K562 (cell line): ENCODE data around the gene CMIP. TPM values are rescaled to one million over a fixed set of nuclear protein-coding genes. Genes with fewer than 3 reads are reported as not detected.
A peak's percentile ranks its signal among the peaks of the same experiment; 100 is the strongest.

ENCODE experiments used
- ATF1 ChIP-seq, 2 experiments: fragments of 450-650 bp in 1 of 2; IDR thresholded peaks; 2 replicates each; pipeline ENCODE4 v1.6.1; 2016; ENCODE audit warnings: missing compliant biosample characterization in 1 of 2, missing genetic modification characterization in 1 of 2
- GABPA ChIP-seq: fragments of 200-800 bp; sonication (Bioruptor generic); conservative IDR thresholded peaks from 2 replicates; pipeline ENCODE4 v1.6.1; 2016; ENCODE audit warnings: low read depth, missing genetic modification characterization, missing compliant biosample characterization
- HDAC6 ChIP-seq: IDR thresholded peaks from 2 replicates; pipeline ENCODE4 v1.6.1; 2012; ENCODE audit warnings: low read depth, mild to moderate bottlenecking, control low read depth, inconsistent platforms, low read length, moderate library complexity
- JUNB ChIP-seq: fragments of 450-650 bp; formaldehyde crosslinking; conservative IDR thresholded peaks from 2 replicates; pipeline ENCODE4 v1.4.0; 2020; ENCODE audit warnings: mild to moderate bottlenecking
- MAZ ChIP-seq, 2 experiments: fragments of 450-650 bp in 1 of 2; sonication (generic) in 1 of 2; formaldehyde crosslinking; IDR thresholded peaks in 1 of 2; conservative IDR thresholded peaks in 1 of 2; 2 replicates each; pipeline versions ENCODE4 v1.4.0 to v1.5.0; 2020; ENCODE audit warnings: mild to moderate bottlenecking in 1 of 2, missing genetic modification reagents in 1 of 2
- MECOM ChIP-seq: fragments of 250-450 bp; sonication (Bioruptor Pico); IDR thresholded peaks from 2 replicates; pipeline ENCODE4 v1.8.0; 2022; ENCODE audit warnings: inconsistent platforms
- NCOR1 ChIP-seq: fragments of 450-650 bp; IDR thresholded peaks from 2 replicates; pipeline ENCODE4 v1.6.1; 2016; ENCODE audit warnings: mild to moderate bottlenecking, moderate library complexity
- NFIX ChIP-seq: fragments of 250-450 bp; sonication (Bioruptor Pico); IDR thresholded peaks from 2 replicates; pipeline ENCODE4 v1.4.0; 2020; ENCODE audit warnings: low read depth, mild to moderate bottlenecking, moderate library complexity
- NR2C2 ChIP-seq, 2 experiments: fragments of 200-800 bp in 1 of 2; sonication (Bioruptor generic) in 1 of 2; sonication (generic) in 1 of 2; formaldehyde crosslinking in 1 of 2; IDR thresholded peaks; 2 replicates each; pipeline versions ENCODE4 v1.6.1 to v1.8.0; 2016 to 2022; ENCODE audit warnings: mild to moderate bottlenecking in 1 of 2, missing compliant biosample characterization in 1 of 2, missing genetic modification characterization in 1 of 2, missing genetic modification reagents in 1 of 2
- NRF1 ChIP-seq, 2 experiments: fragments of 450-650 bp; IDR thresholded peaks in 1 of 2; conservative IDR thresholded peaks in 1 of 2; 2 replicates each; pipeline ENCODE4 v1.6.1; 2014; ENCODE audit warnings: mild to moderate bottlenecking in 2 of 2
- RBM22 ChIP-seq: fragments of 200-400 bp; formaldehyde crosslinking; IDR thresholded peaks from 2 replicates; pipeline ENCODE4 v1.6.1; 2018; ENCODE audit warnings: low read length, low read depth; ENCODE audit not compliant: poor library complexity, severe bottlenecking
- SIN3B ChIP-seq: fragments of 450-650 bp; IDR thresholded peaks from 2 replicates; pipeline ENCODE4 v1.6.1; 2017; ENCODE audit warnings: low read depth, mild to moderate bottlenecking, moderate library complexity
- TBP ChIP-seq: optimal IDR thresholded peaks from 2 replicates; pipeline ENCODE3; 2011; ENCODE audit warnings: low read depth, low read length, improper control_type of control experiment
- ZBED1 ChIP-seq: IDR thresholded peaks from 2 replicates; pipeline ENCODE4 v1.6.1; 2014
- ZNF232 ChIP-seq: sonication (generic); formaldehyde crosslinking; IDR thresholded peaks from 2 replicates; pipeline ENCODE4 v1.8.0; 2022; ENCODE audit warnings: mild to moderate bottlenecking, missing genetic modification reagents
- polyA plus RNA-seq, 8 experiments: library from polyadenylated mRNA; depleted of rRNA in 4 of 8; stranded (reverse) in 5 of 8; unstranded in 3 of 8; fragments of >200 nt; fragmentation: Nextera tagmentation in 2 of 8; fragmentation: Illumina TruSeq in 1 of 8; extraction: Ambion mirVana in 2 of 8; extraction: Trizol in 1 of 8; gene quantifications; 2 replicates each; pipeline versions ENCODE4 v1.2.1 to v1.2.3, GENCODE V29; 2011 to 2014; ENCODE audit warnings: inconsistent platforms in 1 of 8, missing spikeins in 1 of 8
- total RNA-seq, 7 experiments: library from RNA; depleted of rRNA in 6 of 7; stranded (reverse); fragments of >200 nt in 6 of 7; fragmentation: Illumina TruSeq in 2 of 7; extraction: Trizol in 2 of 7; gene quantifications; 2 replicates each; pipeline versions ENCODE4 v1.2.1 to v1.2.3, GENCODE V29; 2011 to 2021; ENCODE audit warnings: low replicate concordance in 1 of 7
- TF ChIP-seq, protein P1 (sequence below): fragments of 450-650 bp; IDR thresholded peaks from 2 replicates; pipeline ENCODE4 v1.6.1; 2018; ENCODE audit not compliant: partially characterized antibody
- TF ChIP-seq, protein P2 (sequence below): fragments of 150-350 bp; conservative IDR thresholded peaks from 2 replicates; pipeline ENCODE4 v1.6.1; 2014; ENCODE audit warnings: low read length
- TF ChIP-seq, protein P3 (sequence below), 2 experiments: fragments of 450-650 bp in 1 of 2; IDR thresholded peaks; 2 replicates each; pipeline ENCODE4 v1.6.1; 2011 to 2017; ENCODE audit warnings: low read depth in 2 of 2, antibody characterized with exemption in 1 of 2, borderline replicate concordance in 1 of 2, low read length in 1 of 2, mild to moderate bottlenecking in 1 of 2, mixed read lengths in 1 of 2; ENCODE audit not compliant: control insufficient read depth in 1 of 2

Gene CMIP
- total and polyA plus RNA-seq, 9 of the 15 experiments (the other 6 are each of a cell fraction or from before 2014, with no cell fraction given): 0.94 to 82.5 (median 10.3) TPM

DNA sequence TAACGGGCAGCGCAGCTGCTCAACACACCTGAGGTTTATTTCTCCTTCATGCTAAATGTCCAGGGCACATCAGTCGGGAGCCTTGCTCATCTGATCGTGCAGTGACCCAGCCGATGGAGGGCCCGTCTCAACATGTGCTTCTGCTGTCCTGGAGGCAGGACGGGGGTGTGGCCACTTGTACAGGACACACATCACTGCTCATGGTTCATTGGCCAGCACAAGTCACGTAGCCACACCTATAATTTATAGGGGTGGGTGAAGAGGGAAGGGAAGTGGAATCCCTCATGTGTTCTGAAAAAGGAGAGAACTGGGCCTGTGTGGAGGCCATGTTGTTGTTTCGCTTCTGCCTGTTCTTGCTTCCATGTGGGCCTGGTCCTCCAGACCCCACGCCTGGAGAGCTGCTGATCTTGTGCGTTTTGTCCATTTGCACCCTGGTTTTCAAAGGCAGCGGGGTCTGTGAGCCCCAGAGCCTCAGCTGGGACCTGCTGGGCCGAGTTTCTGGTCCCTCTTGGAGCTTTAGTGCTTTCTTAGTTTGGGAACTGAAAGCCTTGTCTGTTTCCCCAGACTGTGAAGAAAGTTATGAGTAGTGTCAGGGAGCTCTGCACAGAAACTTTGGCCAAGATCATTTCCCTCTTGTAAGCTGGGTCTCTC, 60.5 kb downstream of the CMIP start (continued):
- TF ChIP-seq NR2C2 (CRISPR knock-in tag; IDR thresholded peaks at IDR 0.05): no peak
- no peak for TF ChIP-seq NR2C2 (tag; IDR thresholded peaks at IDR 0.05)
- no peak for TF ChIP-seq MAZ (CRISPR knock-in tag; conservative IDR thresholded peaks at IDR 0.05 in 1 of 2, IDR thresholded peaks at IDR 0.05 in 1 of 2)
- TF ChIP-seq MECOM (CRISPR knock-in tag): no peak
- peak; percentile 59 to 70 for TF ChIP-seq NRF1 (conservative IDR thresholded peaks at IDR 0.05 in 1 of 2, IDR thresholded peaks at IDR 0.05 in 1 of 2)
- TF ChIP-seq ZNF232 (CRISPR knock-in tag): no peak
- peak; percentile 78 for TF ChIP-seq TBP
- no peak for TF ChIP-seq NCOR1
- TF ChIP-seq, protein P1, sequence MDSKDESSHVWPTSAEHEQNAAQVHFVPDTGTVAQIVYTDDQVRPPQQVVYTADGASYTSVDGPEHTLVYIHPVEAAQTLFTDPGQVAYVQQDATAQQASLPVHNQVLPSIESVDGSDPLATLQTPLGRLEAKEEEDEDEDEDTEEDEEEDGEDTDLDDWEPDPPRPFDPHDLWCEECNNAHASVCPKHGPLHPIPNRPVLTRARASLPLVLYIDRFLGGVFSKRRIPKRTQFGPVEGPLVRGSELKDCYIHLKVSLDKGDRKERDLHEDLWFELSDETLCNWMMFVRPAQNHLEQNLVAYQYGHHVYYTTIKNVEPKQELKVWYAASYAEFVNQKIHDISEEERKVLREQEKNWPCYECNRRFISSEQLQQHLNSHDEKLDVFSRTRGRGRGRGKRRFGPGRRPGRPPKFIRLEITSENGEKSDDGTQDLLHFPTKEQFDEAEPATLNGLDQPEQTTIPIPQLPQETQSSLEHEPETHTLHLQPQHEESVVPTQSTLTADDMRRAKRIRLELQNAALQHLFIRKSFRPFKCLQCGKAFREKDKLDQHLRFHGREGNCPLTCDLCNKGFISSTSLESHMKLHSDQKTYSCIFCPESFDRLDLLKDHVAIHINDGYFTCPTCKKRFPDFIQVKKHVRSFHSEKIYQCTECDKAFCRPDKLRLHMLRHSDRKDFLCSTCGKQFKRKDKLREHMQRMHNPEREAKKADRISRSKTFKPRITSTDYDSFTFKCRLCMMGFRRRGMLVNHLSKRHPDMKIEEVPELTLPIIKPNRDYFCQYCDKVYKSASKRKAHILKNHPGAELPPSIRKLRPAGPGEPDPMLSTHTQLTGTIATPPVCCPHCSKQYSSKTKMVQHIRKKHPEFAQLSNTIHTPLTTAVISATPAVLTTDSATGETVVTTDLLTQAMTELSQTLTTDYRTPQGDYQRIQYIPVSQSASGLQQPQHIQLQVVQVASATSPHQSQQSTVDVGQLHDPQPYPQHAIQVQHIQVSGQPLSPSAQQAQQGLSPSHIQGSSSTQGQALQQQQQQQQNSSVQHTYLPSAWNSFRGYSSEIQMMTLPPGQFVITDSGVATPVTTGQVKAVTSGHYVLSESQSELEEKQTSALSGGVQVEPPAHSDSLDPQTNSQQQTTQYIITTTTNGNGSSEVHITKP: no peak
- TF ChIP-seq JUNB (CRISPR knock-in tag): no peak
- TF ChIP-seq, protein P2, sequence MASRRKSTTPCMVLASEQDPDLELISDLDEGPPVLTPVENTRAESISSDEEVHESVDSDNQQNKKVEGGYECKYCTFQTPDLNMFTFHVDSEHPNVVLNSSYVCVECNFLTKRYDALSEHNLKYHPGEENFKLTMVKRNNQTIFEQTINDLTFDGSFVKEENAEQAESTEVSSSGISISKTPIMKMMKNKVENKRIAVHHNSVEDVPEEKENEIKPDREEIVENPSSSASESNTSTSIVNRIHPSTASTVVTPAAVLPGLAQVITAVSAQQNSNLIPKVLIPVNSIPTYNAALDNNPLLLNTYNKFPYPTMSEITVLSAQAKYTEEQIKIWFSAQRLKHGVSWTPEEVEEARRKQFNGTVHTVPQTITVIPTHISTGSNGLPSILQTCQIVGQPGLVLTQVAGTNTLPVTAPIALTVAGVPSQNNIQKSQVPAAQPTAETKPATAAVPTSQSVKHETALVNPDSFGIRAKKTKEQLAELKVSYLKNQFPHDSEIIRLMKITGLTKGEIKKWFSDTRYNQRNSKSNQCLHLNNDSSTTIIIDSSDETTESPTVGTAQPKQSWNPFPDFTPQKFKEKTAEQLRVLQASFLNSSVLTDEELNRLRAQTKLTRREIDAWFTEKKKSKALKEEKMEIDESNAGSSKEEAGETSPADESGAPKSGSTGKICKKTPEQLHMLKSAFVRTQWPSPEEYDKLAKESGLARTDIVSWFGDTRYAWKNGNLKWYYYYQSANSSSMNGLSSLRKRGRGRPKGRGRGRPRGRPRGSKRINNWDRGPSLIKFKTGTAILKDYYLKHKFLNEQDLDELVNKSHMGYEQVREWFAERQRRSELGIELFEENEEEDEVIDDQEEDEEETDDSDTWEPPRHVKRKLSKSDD: no peak; the same call in 1 of the 2 replicates
- no peak for TF ChIP-seq HDAC6
- no peak for TF ChIP-seq SIN3B
- no peak for TF ChIP-seq ZBED1
- no peak for TF ChIP-seq ATF1 (CRISPR knock-in tag; IDR thresholded peaks at IDR 0.05)
- peak; percentile 62 for TF ChIP-seq ATF1 (tag; IDR thresholded peaks at IDR 0.05)
- no peak for TF ChIP-seq RBM22
- no peak for TF ChIP-seq NFIX (CRISPR knock-in tag)
- TF ChIP-seq GABPA: no peak
- TF ChIP-seq, protein P3, sequence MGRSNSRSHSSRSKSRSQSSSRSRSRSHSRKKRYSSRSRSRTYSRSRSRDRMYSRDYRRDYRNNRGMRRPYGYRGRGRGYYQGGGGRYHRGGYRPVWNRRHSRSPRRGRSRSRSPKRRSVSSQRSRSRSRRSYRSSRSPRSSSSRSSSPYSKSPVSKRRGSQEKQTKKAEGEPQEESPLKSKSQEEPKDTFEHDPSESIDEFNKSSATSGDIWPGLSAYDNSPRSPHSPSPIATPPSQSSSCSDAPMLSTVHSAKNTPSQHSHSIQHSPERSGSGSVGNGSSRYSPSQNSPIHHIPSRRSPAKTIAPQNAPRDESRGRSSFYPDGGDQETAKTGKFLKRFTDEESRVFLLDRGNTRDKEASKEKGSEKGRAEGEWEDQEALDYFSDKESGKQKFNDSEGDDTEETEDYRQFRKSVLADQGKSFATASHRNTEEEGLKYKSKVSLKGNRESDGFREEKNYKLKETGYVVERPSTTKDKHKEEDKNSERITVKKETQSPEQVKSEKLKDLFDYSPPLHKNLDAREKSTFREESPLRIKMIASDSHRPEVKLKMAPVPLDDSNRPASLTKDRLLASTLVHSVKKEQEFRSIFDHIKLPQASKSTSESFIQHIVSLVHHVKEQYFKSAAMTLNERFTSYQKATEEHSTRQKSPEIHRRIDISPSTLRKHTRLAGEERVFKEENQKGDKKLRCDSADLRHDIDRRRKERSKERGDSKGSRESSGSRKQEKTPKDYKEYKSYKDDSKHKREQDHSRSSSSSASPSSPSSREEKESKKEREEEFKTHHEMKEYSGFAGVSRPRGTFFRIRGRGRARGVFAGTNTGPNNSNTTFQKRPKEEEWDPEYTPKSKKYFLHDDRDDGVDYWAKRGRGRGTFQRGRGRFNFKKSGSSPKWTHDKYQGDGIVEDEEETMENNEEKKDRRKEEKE (IDR thresholded peaks at IDR 0.05; ENCODE audit: borderline replicate concordance in 1 of 2, control insufficient read depth in 1 of 2, low read depth in 2 of 2, low read length in 1 of 2): no peak
